Measurements from ENCODE around the gene COX6A2.

The COX6A2 gene

DNA sequence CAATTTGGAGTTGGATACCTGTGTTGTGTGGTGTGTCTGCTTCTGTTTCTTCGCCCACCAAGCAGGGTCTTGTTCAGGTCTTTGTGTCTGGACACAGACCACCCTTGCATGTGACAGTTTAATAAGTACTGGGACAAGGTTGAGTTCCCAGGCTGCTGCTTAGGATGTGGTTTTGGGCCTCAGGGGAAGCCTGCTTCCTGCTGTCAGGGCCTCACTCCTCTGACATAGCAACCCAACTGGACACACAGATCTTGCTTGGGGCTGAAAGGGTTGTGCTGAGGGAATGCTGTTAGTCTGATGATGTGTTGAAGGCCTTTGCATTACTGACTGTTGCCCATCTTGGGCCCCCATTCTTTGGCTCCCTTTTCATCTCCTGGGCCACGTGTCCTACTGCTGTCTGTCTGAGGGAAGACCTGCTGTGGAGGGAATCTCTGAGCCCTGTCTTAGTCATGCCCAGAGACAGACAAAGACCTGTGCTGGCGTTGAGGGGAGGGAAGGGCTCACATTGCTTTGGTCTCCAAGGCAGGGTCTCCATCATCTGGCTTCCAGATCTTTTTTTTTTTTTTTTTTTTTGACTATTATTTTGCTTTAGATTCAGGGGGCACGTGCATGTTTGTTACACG is 39.1 kb upstream of the COX6A2 start:
- Mint-ChIP-seq H3K27ac (peak overlapping the region; percentile 7), H3K36me3 (peaks cover 46% of the 10 kb centered on the region), H3K4me1 (peaks cover 45% of the 10 kb centered on the region), H3K9me3 (no peaks in the 10 kb centered on the region), H3K27me3 (peaks cover 13% of the 10 kb centered on the region), H3K4me3 (no peak overlapping the region)
- ATAC-seq: peak; percentile 66

DNA sequence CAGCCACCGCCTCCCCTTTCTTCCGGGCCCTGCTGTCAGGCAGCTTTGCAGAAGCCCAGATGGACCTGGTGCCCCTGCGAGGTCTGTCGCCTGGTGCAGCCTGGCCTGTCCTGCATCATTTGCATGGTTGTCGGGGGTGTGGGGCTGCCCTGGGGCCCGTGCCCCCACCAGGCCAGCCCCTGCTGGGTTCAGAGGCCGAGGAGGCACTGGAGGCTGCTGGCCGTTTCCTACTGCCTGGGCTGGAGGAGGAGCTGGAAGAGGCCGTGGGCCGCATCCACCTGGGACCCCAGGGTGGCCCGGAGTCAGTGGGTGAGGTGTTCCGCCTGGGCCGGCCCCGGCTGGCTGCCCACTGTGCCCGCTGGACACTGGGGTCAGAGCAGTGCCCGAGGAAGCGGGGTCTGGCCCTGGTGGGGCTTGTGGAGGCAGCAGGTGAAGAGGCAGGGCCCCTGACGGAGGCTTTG is 38.3 kb upstream of the COX6A2 start:
- Mint-ChIP-seq H3K36me3 (peaks cover 46% of the 10 kb centered on the region), H3K27ac (no peak overlapping the region)
- peak; percentile 24 for ATAC-seq

DNA sequence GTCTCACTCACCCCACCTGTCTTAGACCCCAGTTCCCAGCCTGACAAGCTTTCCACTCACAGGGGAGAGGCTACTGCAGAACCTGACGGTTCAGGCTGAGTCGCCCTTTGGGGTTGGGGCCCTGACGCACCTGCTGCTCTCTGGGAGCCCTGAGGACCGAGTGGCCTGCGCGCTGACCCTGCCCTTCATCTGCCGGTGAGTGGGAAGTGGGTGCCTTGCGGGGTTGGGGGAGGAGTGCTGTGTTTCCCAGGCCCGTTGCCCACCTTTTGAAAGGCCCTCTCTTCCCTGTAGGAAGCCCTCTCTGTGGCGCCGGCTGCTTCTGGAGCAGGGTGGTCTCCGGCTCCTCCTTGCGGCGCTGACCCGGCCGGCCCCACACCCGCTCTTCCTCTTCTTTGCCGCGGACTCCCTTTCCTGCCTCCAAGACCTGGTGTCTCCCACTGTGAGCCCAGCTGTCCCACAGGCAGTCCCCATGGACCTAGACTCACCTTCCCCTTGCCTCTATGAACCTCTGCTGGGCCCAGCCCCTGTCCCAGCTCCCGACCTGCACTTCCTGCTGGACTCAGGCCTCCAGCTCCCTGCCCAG is 37.7 kb upstream of the COX6A2 start:
- peaks cover 42% of the 10 kb centered on the region for H3K4me1 Mint-ChIP-seq
- H3K27ac Mint-ChIP-seq: no peak overlapping the region
- peaks cover 2% of the 10 kb centered on the region for H3K27me3 Mint-ChIP-seq
- no peaks in the 10 kb centered on the region for H3K9me3 Mint-ChIP-seq
- H3K4me3 Mint-ChIP-seq: no peak overlapping the region
- no peak for ATAC-seq
- peaks cover 46% of the 10 kb centered on the region for H3K36me3 Mint-ChIP-seq

More for the DNA sequence above, 38.3 kb upstream of the COX6A2 start:
- Mint-ChIP-seq H3K27me3 (peaks cover 7% of the 10 kb centered on the region), H3K4me3 (no peak overlapping the region), H3K9me3 (no peaks in the 10 kb centered on the region), H3K4me1 (peaks cover 42% of the 10 kb centered on the region)

DNA sequence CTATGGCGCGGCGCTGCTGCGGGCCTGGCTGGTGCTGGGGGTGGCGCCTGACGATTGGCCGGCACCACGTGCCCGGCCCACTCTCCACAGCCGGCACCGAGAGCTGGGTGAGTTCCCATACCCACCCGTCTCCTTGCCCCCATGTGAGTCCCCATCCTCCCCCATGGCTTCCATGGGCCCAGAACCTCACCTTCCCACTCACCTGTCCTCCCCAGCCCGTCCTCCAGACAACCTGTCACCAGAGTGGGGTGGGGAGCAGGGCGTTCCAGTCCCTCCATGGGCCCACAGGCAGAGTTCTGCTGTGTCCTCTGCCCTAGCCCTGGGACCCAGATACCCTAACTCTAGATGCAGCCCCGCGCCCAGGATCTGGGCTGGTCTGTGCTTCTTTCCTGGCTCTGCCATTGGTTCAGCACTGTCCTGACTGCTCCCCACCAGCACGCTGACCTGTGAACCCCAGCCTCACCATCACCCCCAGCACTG is 36.7 kb upstream of the COX6A2 start:
- no peak overlapping the region for H3K4me3 Mint-ChIP-seq
- ATAC-seq: no peak
- no peak overlapping the region for H3K27ac Mint-ChIP-seq
- H3K9me3 Mint-ChIP-seq: no peaks in the 10 kb centered on the region
- peaks cover 46% of the 10 kb centered on the region for H3K36me3 Mint-ChIP-seq
- no peaks in the 10 kb centered on the region for H3K27me3 Mint-ChIP-seq
- H3K4me1 Mint-ChIP-seq: peaks cover 50% of the 10 kb centered on the region

DNA sequence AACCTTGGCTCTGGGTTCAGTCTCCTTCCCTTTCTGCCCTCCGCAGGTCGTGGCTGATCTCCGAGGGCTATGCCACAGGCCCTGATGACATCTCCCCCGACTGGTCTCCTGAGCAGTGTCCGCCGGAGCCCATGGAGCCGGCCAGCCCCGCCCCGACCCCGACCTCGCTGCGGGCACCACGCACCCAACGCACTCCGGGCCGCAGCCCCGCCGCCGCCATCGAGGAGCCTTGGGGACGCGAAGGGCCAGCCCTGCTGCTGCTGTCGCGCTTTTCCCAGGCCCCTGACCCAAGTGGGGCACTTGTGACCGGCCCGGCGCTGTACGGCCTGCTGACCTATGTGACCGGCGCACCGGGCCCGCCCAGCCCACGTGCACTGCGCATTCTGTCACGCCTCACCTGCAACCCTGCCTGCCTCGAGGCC is 36.2 kb upstream of the COX6A2 start:
- Mint-ChIP-seq H3K27me3 (no peaks in the 10 kb centered on the region), H3K36me3 (peaks cover 46% of the 10 kb centered on the region), H3K27ac (no peak overlapping the region), H3K9me3 (no peaks in the 10 kb centered on the region), H3K4me3 (no peak overlapping the region), H3K4me1 (peaks cover 50% of the 10 kb centered on the region)
- no peak for ATAC-seq

DNA sequence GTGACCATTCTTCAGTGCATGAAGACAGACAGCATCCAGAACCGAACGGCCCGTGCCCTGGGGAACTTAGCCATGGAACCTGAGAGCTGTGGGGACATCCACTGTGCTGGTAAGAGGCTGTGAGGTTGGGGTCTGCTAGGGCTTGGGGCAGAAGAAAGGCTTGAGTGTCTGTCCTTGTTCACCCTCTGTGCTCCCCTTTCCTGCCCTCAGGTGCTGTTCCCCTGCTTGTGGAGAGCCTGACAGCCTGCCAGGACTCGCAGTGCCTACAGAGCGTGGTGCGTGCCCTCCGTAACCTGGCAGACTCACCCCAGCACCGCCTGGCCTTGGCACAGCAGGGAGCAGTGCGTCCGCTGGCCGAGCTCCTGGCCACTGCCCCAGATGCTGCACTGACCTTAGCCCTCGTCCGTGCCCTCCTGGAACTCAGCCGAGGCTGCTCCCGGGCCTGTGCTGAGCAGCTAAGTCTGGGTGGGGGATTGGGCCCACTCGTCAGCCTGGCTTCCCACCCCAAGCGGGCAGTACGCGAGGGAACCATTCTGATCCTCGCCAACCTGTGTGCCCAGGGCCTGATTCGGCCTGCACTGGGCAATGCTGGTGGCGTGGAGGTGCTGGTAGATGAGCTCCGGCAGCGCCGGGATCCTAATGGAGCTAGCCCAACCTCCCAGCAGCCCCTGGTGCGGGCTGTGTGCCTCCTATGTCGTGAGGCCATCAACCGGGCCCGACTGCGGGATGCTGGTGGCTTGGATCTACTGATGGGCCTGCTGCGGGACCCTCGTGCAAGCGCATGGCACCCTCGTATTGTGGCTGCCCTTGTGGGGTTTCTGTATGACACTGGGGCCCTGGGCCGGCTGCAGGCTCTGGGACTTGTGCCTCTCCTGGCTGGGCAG is 34.0 kb upstream of the COX6A2 start:
- Mint-ChIP-seq H3K9me3 (no peaks in the 10 kb centered on the region), H3K36me3 (peaks cover 46% of the 10 kb centered on the region), H3K27ac (no peak overlapping the region), H3K4me1 (peaks cover 54% of the 10 kb centered on the region), H3K4me3 (no peak overlapping the region), H3K27me3 (no peaks in the 10 kb centered on the region)
- no peak for ATAC-seq

DNA sequence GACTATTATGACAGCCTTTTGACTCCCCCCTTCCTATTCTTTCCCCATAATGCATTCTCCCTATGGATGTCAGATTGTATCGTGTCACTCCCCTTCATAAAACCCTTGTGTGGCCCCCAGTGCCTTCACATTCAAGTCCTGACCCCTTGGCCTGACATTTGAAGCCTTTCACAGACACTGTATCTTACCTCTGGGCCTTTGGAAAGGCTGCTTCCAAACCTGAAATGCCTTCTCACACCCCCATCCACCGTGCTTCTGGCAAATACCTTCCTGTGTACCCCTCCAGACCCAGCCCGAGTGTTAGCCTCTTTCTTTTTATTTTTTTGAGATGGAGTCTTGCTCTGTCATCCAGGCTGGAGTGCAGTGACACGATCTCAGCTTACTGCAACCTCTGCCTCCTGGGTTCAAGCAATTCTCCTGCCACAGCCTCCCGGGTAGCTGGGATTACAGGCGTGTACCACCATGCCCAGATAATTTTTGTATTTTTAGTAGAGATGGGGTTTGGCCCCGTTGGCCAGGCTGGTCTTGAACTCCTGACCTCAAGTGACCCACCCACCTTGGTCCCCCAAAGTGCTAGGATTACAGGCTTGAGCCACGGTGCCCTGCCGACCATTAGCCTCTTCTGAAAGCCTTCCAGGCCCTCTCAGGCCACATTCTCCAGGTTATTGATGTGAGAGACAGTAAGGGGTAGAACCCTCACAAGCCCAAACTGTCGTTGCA is 33.2 kb upstream of the COX6A2 start:
- peaks cover 52% of the 10 kb centered on the region for H3K4me1 Mint-ChIP-seq
- H3K36me3 Mint-ChIP-seq: peaks cover 39% of the 10 kb centered on the region
- H3K27ac Mint-ChIP-seq: peak overlapping the region; percentile 31
- no peak overlapping the region for H3K4me3 Mint-ChIP-seq
- ATAC-seq: no peak
- no peaks in the 10 kb centered on the region for H3K27me3 Mint-ChIP-seq
- no peaks in the 10 kb centered on the region for H3K9me3 Mint-ChIP-seq

DNA sequence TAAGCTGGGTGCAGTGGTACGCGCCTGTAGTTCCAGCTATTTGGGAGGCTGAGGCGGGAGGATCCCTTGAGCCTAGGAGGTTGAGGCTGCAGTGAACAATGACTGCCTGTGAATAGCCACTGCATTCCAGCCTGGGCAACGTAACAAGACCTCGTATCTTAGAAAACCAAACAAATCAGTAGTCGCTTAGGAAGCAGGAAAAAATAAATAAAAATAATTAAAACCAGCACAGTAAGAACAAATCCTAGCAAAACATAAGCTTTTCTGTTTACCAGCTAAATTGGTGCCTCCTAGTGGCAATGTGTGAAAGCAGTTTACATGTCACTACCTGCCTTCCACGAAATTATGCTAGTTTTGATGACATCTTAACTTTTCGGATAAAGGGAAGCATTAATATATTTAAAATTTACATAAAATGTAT is 32.4 kb upstream of the COX6A2 start:
- peak overlapping the region; percentile 96 for H3K27ac Mint-ChIP-seq
- peaks cover 35% of the 10 kb centered on the region for H3K36me3 Mint-ChIP-seq
- peak overlapping the region; percentile 86 for H3K4me3 Mint-ChIP-seq
- H3K9me3 Mint-ChIP-seq: no peaks in the 10 kb centered on the region
- no peak for ATAC-seq
- peaks cover 57% of the 10 kb centered on the region for H3K4me1 Mint-ChIP-seq
- H3K27me3 Mint-ChIP-seq: no peaks in the 10 kb centered on the region

DNA sequence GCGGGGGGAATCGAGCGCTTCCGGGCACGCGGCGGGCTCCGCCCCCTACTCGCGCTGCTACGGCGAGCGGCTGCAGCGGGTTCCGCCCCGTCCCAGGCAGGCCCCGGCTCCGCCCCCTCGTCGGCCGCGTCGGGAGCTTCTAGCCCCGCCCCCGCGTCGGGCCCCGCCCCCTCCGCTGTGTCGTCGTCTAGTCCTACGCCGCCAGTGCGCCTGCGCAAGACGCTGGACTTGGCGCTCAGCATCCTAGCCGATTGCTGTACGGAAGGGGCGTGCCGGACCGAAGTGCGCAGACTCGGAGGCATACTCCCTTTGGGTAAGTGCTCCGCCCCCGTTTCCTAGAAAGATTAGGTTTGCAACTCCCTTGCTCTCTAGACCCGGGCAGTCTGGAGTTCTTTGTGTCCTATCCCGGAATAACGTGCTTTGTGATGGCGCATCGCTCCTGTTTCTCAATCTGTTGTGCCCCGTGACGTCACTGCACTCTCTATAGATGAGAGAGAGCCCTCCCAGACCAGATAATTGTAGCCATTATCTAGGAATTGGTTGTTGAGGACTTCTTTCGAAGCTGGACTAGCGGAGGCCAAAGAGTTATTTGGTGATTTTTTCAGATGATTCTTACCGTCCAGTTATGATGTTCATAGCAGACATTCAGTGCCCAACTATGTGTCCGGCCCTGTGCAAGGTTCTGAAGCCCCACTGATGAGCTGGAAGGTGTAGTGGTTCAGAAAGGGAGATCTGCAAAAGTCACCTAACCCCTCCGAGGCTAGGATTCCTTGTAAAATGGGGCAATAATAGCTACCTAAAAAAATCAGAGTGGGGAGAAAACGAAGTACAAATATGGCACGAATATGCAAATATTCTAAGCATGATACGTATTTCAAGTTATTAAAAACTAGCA is 31.8 kb upstream of the COX6A2 start:
- Mint-ChIP-seq H3K4me3 (peak overlapping the region; percentile 86), H3K36me3 (peaks cover 30% of the 10 kb centered on the region), H3K4me1 (peaks cover 55% of the 10 kb centered on the region), H3K27ac (peak overlapping the region; percentile 96), H3K27me3 (no peaks in the 10 kb centered on the region), H3K9me3 (no peaks in the 10 kb centered on the region)
- peak; percentile 92 for ATAC-seq

DNA sequence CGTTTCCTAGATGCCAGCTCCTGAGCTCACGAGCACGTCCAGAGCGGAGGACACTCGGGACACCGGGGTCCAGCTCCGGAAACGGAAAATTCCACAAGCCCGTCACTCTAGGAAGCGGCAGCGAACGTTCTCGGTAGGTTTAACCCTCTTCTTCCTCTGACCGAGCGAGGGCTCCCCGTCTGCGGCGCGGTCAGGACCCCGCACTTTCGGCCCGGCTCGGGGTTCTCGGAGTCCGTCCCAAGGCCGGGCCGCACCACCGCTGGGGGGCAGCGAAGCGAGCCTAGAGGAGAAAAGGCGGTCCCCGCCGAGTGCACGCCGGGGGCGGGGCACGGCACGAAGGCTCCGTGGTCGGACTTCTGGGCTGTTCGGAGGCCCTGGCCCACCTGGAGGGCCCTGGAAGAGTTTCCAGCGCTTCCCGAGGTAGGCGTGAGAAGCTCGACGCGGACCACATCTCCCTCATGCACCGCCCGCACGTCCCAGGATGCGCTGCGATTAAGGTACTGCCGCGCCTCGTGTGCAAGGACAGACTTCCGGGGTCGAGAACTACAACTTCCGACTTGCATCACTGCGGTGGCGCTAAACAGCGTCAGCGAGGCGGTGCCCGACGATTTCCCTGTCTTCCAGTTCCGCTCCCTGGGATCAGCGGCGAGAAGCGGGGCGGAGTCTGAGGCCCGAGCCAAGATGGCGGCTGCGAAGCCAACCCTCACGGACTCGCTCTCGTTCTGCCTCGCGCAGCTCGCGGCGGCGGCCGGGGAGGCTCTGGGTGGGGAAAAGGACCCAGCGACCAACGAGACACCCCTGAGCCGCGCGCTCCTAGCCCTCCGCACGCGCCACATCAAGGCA is 30.9 kb upstream of the COX6A2 start, which contains the start of gene ARMC5:
Gene ARMC5, plus strand, starts transcription at position 658 of the 843 bp plus-strand sequence. Its CDS starts 24 bp downstream, at position 682.
- ATAC-seq: peak; percentile 90
- Mint-ChIP-seq H3K4me3 (peak within 1 kb of the TSS; percentile 86), H3K4me1 (peaks cover 52% of the 10 kb centered on the region)

DNA sequence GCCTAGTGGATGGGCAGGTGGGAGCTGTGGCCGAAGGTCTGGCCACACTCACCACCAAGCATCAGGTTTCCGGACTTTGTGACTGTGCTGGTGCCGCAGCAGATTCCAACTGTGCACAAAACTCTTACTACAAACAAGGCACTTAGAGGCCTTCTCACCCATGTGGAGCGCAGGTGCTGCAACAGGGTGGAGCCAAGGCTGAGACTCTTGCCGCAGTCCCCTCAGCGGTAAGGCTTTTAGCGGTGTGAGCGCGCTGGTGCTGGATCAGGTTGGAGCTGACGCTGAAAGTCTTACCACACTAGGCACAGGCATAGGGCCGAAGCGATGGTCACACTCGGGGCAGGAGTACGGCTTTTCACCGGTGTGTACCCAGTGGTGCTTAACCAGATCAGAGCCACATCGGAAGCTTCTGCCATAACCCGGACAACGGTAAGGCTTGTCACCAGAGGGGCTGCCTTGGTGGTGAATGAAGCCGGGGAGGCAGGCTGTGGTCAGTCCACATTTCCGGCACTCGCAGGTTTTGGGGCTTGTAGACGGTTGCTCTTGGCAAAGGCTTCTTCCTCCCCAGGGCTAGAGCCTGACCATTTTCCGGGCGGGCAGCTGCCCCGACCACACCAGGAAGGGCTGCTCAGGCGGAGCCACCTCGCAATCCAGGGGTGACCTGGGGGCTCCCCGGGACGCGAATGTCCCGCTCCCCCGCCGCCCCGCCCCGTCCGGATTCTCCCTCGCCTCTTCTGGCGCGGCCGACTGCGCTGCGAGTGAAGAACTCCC is 30.1 kb upstream of the COX6A2 start:
- ATAC-seq: peak; percentile 2
- H3K27ac Mint-ChIP-seq: peak overlapping the region; percentile 96
- H3K36me3 Mint-ChIP-seq: peaks cover 15% of the 10 kb centered on the region
- H3K4me3 Mint-ChIP-seq: peak overlapping the region; percentile 86
- no peaks in the 10 kb centered on the region for H3K9me3 Mint-ChIP-seq
- no peaks in the 10 kb centered on the region for H3K27me3 Mint-ChIP-seq
- peaks cover 57% of the 10 kb centered on the region for H3K4me1 Mint-ChIP-seq

More for the DNA sequence above, 30.9 kb upstream of the COX6A2 start, which contains the start of gene ARMC5:
- H3K27ac Mint-ChIP-seq: peak within 1 kb of the TSS; percentile 96
- peaks cover 23% of the 10 kb centered on the region for H3K36me3 Mint-ChIP-seq
- no peaks in the 10 kb centered on the region for H3K27me3 Mint-ChIP-seq
- H3K9me3 Mint-ChIP-seq: no peaks in the 10 kb centered on the region

DNA sequence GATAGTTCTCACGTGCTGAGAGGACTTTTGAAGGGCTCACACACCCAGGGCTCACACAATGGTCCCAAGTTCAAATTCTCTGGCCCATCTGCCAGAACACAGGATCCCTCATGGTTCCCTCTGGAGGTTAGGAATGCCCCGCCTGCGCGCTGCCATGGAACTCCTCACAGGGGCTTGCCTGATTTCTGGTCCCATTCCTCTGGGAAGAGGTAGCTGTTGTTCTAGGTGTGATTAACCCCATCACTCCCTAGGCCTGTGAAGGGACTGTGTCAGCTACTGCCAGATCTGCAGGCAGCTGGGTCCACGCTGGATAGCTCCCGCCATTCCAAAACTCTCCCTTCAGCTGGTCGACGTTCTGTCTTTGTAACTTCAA is 28.8 kb upstream of the COX6A2 start:
- Mint-ChIP-seq H3K27ac (no peak overlapping the region), H3K36me3 (peaks cover 5% of the 10 kb centered on the region), H3K4me1 (peaks cover 52% of the 10 kb centered on the region), H3K9me3 (no peaks in the 10 kb centered on the region), H3K27me3 (no peaks in the 10 kb centered on the region), H3K4me3 (no peak overlapping the region)
- ATAC-seq: no peak
